ENCODE measurements around the gene STK32C. TPM values are rescaled to one million over a fixed set of nuclear protein-coding genes. Genes with fewer than 3 reads are reported as not detected.

Gene STK32C
- total RNA-seq, 1 donor from 2014 or later, result 4.7 TPM

- TF ChIP-seq POLR2A (IDR thresholded peaks at IDR 0.05) (no peak), POLR2AphosphoS5 (IDR thresholded peaks at IDR 0.05; ENCODE audit: insufficient read depth in 1 of 2, low read depth in 1 of 2) (no peak), CTCF (IDR thresholded peaks at IDR 0.05) (no peak)
- H3K27ac ChIP-seq, result no peak overlapping the region
- H3K4me1 ChIP-seq, result no peaks in the 10 kb centered on the region
- intact Hi-C loops (cut with DNase I), result no loop called here
- no peak for DNase-seq (ENCODE audit: extremely low spot score in 2 of 2)
- no peak overlapping the region for H3K4me3 ChIP-seq
- H3K9me3 ChIP-seq, result no peaks in the 10 kb centered on the region
- no peaks in the 10 kb centered on the region for H3K36me3 ChIP-seq
- H3K27me3 ChIP-seq, result no peaks in the 10 kb centered on the region
These were observed 97.0 kb downstream of the STK32C start for GRCh38 chr10:132210766-132211165.

GRCh38 chr10:132209978-132210530 lies 97.7 kb downstream of the STK32C start:
- no peak for TF ChIP-seq POLR2AphosphoS5 (IDR thresholded peaks at IDR 0.05; ENCODE audit: insufficient read depth in 1 of 2, low read depth in 1 of 2)
- TF ChIP-seq POLR2A (IDR thresholded peaks at IDR 0.05), result no peak
- TF ChIP-seq CTCF (IDR thresholded peaks at IDR 0.05), result no peak
- Histone ChIP-seq H3K27me3 (no peaks in the 10 kb centered on the region), H3K4me3 (no peak overlapping the region), H3K9me3 (no peaks in the 10 kb centered on the region), H3K36me3 (no peaks in the 10 kb centered on the region), H3K4me1 (no peaks in the 10 kb centered on the region), H3K27ac (no peak overlapping the region)
- no peak for DNase-seq (ENCODE audit: extremely low spot score in 2 of 2)
- intact Hi-C loops (cut with DNase I), result no loop called here

GRCh38 chr10:132209130-132209529 lies 98.6 kb downstream of the STK32C start:
- intact Hi-C loops (cut with DNase I), result no loop called here
- H3K4me1 ChIP-seq, result no peaks in the 10 kb centered on the region
- no peaks in the 10 kb centered on the region for H3K27me3 ChIP-seq
- TF ChIP-seq CTCF (IDR thresholded peaks at IDR 0.05) (no peak), POLR2AphosphoS5 (IDR thresholded peaks at IDR 0.05; ENCODE audit: insufficient read depth in 1 of 2, low read depth in 1 of 2) (no peak), POLR2A (IDR thresholded peaks at IDR 0.05) (no peak)
- DNase-seq (ENCODE audit: extremely low spot score in 2 of 2), result no peak
- no peaks in the 10 kb centered on the region for H3K36me3 ChIP-seq
- no peaks in the 10 kb centered on the region for H3K9me3 ChIP-seq
- H3K4me3 ChIP-seq, result no peak overlapping the region
- H3K27ac ChIP-seq, result no peak overlapping the region

- no peak for DNase-seq (ENCODE audit: extremely low spot score in 2 of 2)
- no peaks in the 10 kb centered on the region for H3K4me1 ChIP-seq
- H3K36me3 ChIP-seq, result no peaks in the 10 kb centered on the region
- no peaks in the 10 kb centered on the region for H3K9me3 ChIP-seq
- intact Hi-C loops (cut with DNase I), result no loop called here
- H3K27me3 ChIP-seq, result no peaks in the 10 kb centered on the region
- no peak overlapping the region for H3K27ac ChIP-seq
- H3K4me3 ChIP-seq, result no peak overlapping the region
- TF ChIP-seq POLR2AphosphoS5 (IDR thresholded peaks at IDR 0.05; ENCODE audit: insufficient read depth in 1 of 2, low read depth in 1 of 2) (no peak), CTCF (IDR thresholded peaks at IDR 0.05) (no peak), POLR2A (IDR thresholded peaks at IDR 0.05) (no peak)
These were observed 99.2 kb downstream of the STK32C start for GRCh38 chr10:132208462-132209050.
